Occipital lobe (tissue), 2 donors: Measurements from ENCODE around the gene ROGDI. TPM values are rescaled to one million over a fixed set of nuclear protein-coding genes. Genes with fewer than 3 reads are reported as not detected.

Experiments used
- small RNA-seq: library from RNA; depleted of rRNA; stranded (forward); fragments of <200 nt; gene quantifications from one replicate; pipeline ENCODE3, GENCODE V24; 2014
- total RNA-seq: library from RNA; depleted of rRNA; stranded (reverse); fragments of >200 nt; gene quantifications from one replicate; pipeline ENCODE4 v1.2.3, GENCODE V29; 2014

ROGDI gene
- total RNA-seq, 1 donor from 2014 or later = 38.7 TPM

Small RNA genes within 50 kb of the gene (small RNA-seq; reads per million reads assigned to genes)
- gene RF00017 = not detected

Other genes with a start within 250 kb of the ROGDI start
- gene C16orf96, start 246.3 kb downstream of the ROGDI start, total RNA-seq = not detected
- 1.7 TPM for gene UBALD1, start 187.7 kb downstream of the ROGDI start, total RNA-seq
- 41.5 TPM for gene MGRN1, start 177.8 kb downstream of the ROGDI start, total RNA-seq
- 33.4 TPM for gene NUDT16L1, start 109.1 kb downstream of the ROGDI start, total RNA-seq
- gene ANKS3, start 68.4 kb downstream of the ROGDI start, total RNA-seq = 19.8 TPM
- gene DNAAF8, start 68.1 kb downstream of the ROGDI start, total RNA-seq = 0.62 TPM
- gene ZNF500, start 35.5 kb downstream of the ROGDI start, total RNA-seq = 10.5 TPM
- gene SEPTIN12, start 14.3 kb downstream of the ROGDI start, total RNA-seq = not detected
- not detected for gene SMIM22, start 7.3 kb downstream of the ROGDI start, total RNA-seq
- 70.2 TPM for gene GLYR1, start 44.7 kb upstream of the ROGDI start, total RNA-seq
- gene UBN1, start 44.8 kb upstream of the ROGDI start, total RNA-seq = 13.9 TPM
- 0.31 TPM for gene PPL, start 134.5 kb upstream of the ROGDI start, total RNA-seq
- gene SEC14L5, start 155.7 kb upstream of the ROGDI start, total RNA-seq = 0.47 TPM
- 12.5 TPM for gene NAGPA, start 231.3 kb upstream of the ROGDI start, total RNA-seq